Measurements from ENCODE around the gene TTC12. TPM values are rescaled to one million over a fixed set of nuclear protein-coding genes. Genes with fewer than 3 reads are reported as not detected.

The TTC12 gene
- total RNA-seq, 1 donor: 35.7 TPM

GRCh38 chr11:113369411-113369810, 55.0 kb downstream of the TTC12 start:
- no peaks in the 10 kb centered on the region for H3K9me3 ChIP-seq (ENCODE audit: low read depth, low read length)
- no peaks in the 10 kb centered on the region for H3K4me1 ChIP-seq (ENCODE audit: insufficient read depth, low read length)
- H3K4me3 ChIP-seq (ENCODE audit: low read length): no peak overlapping the region
- H3K27me3 ChIP-seq (ENCODE audit: insufficient read depth, low read length): no peaks in the 10 kb centered on the region

GRCh38 chr11:113370634-113371033, 56.3 kb downstream of the TTC12 start:
- no peaks in the 10 kb centered on the region for H3K9me3 ChIP-seq (ENCODE audit: low read depth, low read length)

GRCh38 chr11:113372309-113372708, 57.9 kb downstream of the TTC12 start:
- H3K27me3 ChIP-seq (ENCODE audit: insufficient read depth, low read length): no peaks in the 10 kb centered on the region
- H3K4me3 ChIP-seq (ENCODE audit: low read length): no peak overlapping the region
- H3K9me3 ChIP-seq (ENCODE audit: low read depth, low read length): no peaks in the 10 kb centered on the region
- H3K4me1 ChIP-seq (ENCODE audit: insufficient read depth, low read length): no peaks in the 10 kb centered on the region

More at GRCh38 chr11:113370634-113371033, 56.3 kb downstream of the TTC12 start:
- Histone ChIP-seq H3K27me3 (ENCODE audit: insufficient read depth, low read length) (no peaks in the 10 kb centered on the region), H3K4me3 (ENCODE audit: low read length) (no peak overlapping the region), H3K4me1 (ENCODE audit: insufficient read depth, low read length) (no peaks in the 10 kb centered on the region)

GRCh38 chr11:113373306-113373705, 58.9 kb downstream of the TTC12 start:
- H3K4me1 ChIP-seq (ENCODE audit: insufficient read depth, low read length): no peaks in the 10 kb centered on the region
- no peaks in the 10 kb centered on the region for H3K9me3 ChIP-seq (ENCODE audit: low read depth, low read length)
- H3K4me3 ChIP-seq (ENCODE audit: low read length): no peak overlapping the region
- no peaks in the 10 kb centered on the region for H3K27me3 ChIP-seq (ENCODE audit: insufficient read depth, low read length)

GRCh38 chr11:113373981-113374560, 59.7 kb downstream of the TTC12 start:
- H3K4me1 ChIP-seq (ENCODE audit: insufficient read depth, low read length): no peaks in the 10 kb centered on the region
- no peaks in the 10 kb centered on the region for H3K9me3 ChIP-seq (ENCODE audit: low read depth, low read length)
- H3K27me3 ChIP-seq (ENCODE audit: insufficient read depth, low read length): no peaks in the 10 kb centered on the region
- H3K4me3 ChIP-seq (ENCODE audit: low read length): no peak overlapping the region

GRCh38 chr11:113375402-113375801, 61.0 kb downstream of the TTC12 start:
- Histone ChIP-seq H3K4me1 (ENCODE audit: insufficient read depth, low read length) (no peaks in the 10 kb centered on the region), H3K27me3 (ENCODE audit: insufficient read depth, low read length) (no peaks in the 10 kb centered on the region)

GRCh38 chr11:113376156-113376555, 61.8 kb downstream of the TTC12 start:
- no peaks in the 10 kb centered on the region for H3K9me3 ChIP-seq (ENCODE audit: low read depth, low read length)
- no peaks in the 10 kb centered on the region for H3K27me3 ChIP-seq (ENCODE audit: insufficient read depth, low read length)
- H3K4me1 ChIP-seq (ENCODE audit: insufficient read depth, low read length): no peaks in the 10 kb centered on the region
- no peak overlapping the region for H3K4me3 ChIP-seq (ENCODE audit: low read length)

More at GRCh38 chr11:113375402-113375801, 61.0 kb downstream of the TTC12 start:
- H3K4me3 ChIP-seq (ENCODE audit: low read length): no peak overlapping the region
- no peaks in the 10 kb centered on the region for H3K9me3 ChIP-seq (ENCODE audit: low read depth, low read length)

GRCh38 chr11:113377681-113378412, 63.5 kb downstream of the TTC12 start:
- no peaks in the 10 kb centered on the region for H3K4me1 ChIP-seq (ENCODE audit: insufficient read depth, low read length)
- H3K27me3 ChIP-seq (ENCODE audit: insufficient read depth, low read length): no peaks in the 10 kb centered on the region
- H3K9me3 ChIP-seq (ENCODE audit: low read depth, low read length): no peaks in the 10 kb centered on the region
- H3K4me3 ChIP-seq (ENCODE audit: low read length): no peak overlapping the region

- H3K4me1 ChIP-seq (ENCODE audit: insufficient read depth, low read length): no peaks in the 10 kb centered on the region
- no peaks in the 10 kb centered on the region for H3K27me3 ChIP-seq (ENCODE audit: insufficient read depth, low read length)
- no peaks in the 10 kb centered on the region for H3K9me3 ChIP-seq (ENCODE audit: low read depth, low read length)
- no peak overlapping the region for H3K4me3 ChIP-seq (ENCODE audit: low read length)
These were observed 64.3 kb downstream of the TTC12 start for GRCh38 chr11:113378692-113379091.

GRCh38 chr11:113382121-113382520, 67.7 kb downstream of the TTC12 start:
- Histone ChIP-seq H3K9me3 (ENCODE audit: low read depth, low read length) (no peaks in the 10 kb centered on the region), H3K27me3 (ENCODE audit: insufficient read depth, low read length) (peaks cover 4% of the 10 kb centered on the region), H3K4me3 (ENCODE audit: low read length) (no peak overlapping the region), H3K4me1 (ENCODE audit: insufficient read depth, low read length) (no peaks in the 10 kb centered on the region)

GRCh38 chr11:113384551-113384950, 70.2 kb downstream of the TTC12 start:
- H3K4me3 ChIP-seq (ENCODE audit: low read length): no peak overlapping the region
- no peaks in the 10 kb centered on the region for H3K9me3 ChIP-seq (ENCODE audit: low read depth, low read length)
- peaks cover 20% of the 10 kb centered on the region for H3K27me3 ChIP-seq (ENCODE audit: insufficient read depth, low read length)
- no peaks in the 10 kb centered on the region for H3K4me1 ChIP-seq (ENCODE audit: insufficient read depth, low read length)

GRCh38 chr11:113385749-113386148, 71.4 kb downstream of the TTC12 start:
- Histone ChIP-seq H3K4me1 (ENCODE audit: insufficient read depth, low read length) (no peaks in the 10 kb centered on the region), H3K9me3 (ENCODE audit: low read depth, low read length) (no peaks in the 10 kb centered on the region), H3K4me3 (ENCODE audit: low read length) (no peak overlapping the region), H3K27me3 (ENCODE audit: insufficient read depth, low read length) (peaks cover 26% of the 10 kb centered on the region)

- H3K9me3 ChIP-seq (ENCODE audit: low read depth, low read length): no peaks in the 10 kb centered on the region
- H3K4me3 ChIP-seq (ENCODE audit: low read length): no peak overlapping the region
- H3K27me3 ChIP-seq (ENCODE audit: insufficient read depth, low read length): peaks cover 26% of the 10 kb centered on the region
- no peaks in the 10 kb centered on the region for H3K4me1 ChIP-seq (ENCODE audit: insufficient read depth, low read length)
These were observed 72.5 kb downstream of the TTC12 start for GRCh38 chr11:113386866-113387265.

GRCh38 chr11:113387605-113388211, 73.3 kb downstream of the TTC12 start, which contains the start of gene ANKK1:
TSS of gene ANKK1 (plus strand) at chr11:113387779. CDS start at chr11:113387885, 106 bp downstream.
- H3K9me3 ChIP-seq (ENCODE audit: low read depth, low read length): no peaks in the 10 kb centered on the region
- H3K4me1 ChIP-seq (ENCODE audit: insufficient read depth, low read length): no peaks in the 10 kb centered on the region
- peaks cover 26% of the 10 kb centered on the region for H3K27me3 ChIP-seq (ENCODE audit: insufficient read depth, low read length)
- H3K4me3 ChIP-seq (ENCODE audit: low read length): no peak within 1 kb of the TSS

- peaks cover 26% of the 10 kb centered on the region for H3K27me3 ChIP-seq (ENCODE audit: insufficient read depth, low read length)
- no peak overlapping the region for H3K4me3 ChIP-seq (ENCODE audit: low read length)
- no peaks in the 10 kb centered on the region for H3K9me3 ChIP-seq (ENCODE audit: low read depth, low read length)
- no peaks in the 10 kb centered on the region for H3K4me1 ChIP-seq (ENCODE audit: insufficient read depth, low read length)
These were observed 74.9 kb downstream of the TTC12 start for GRCh38 chr11:113389272-113389671.

Measured in mononuclear cell (primary cell).